NT2/D1 (cell line): ENCODE measurements around the gene SLIT3.

ENCODE experiments used
- SUZ12 ChIP-seq: IDR thresholded peaks from 2 replicates; pipeline ENCODE4 v1.6.1; 2011; ENCODE audit not compliant: insufficient read length, insufficient read depth; ENCODE audit errors: extremely low read depth
- YY1 ChIP-seq: IDR thresholded peaks from 2 replicates; pipeline ENCODE4 v1.6.1; 2011; ENCODE audit not compliant: insufficient read length, insufficient read depth
- ZNF274 ChIP-seq: IDR thresholded peaks from 2 replicates; pipeline ENCODE4 v1.6.1; 2011; ENCODE audit warnings: mild to moderate bottlenecking, low read depth, low read length

DNA sequence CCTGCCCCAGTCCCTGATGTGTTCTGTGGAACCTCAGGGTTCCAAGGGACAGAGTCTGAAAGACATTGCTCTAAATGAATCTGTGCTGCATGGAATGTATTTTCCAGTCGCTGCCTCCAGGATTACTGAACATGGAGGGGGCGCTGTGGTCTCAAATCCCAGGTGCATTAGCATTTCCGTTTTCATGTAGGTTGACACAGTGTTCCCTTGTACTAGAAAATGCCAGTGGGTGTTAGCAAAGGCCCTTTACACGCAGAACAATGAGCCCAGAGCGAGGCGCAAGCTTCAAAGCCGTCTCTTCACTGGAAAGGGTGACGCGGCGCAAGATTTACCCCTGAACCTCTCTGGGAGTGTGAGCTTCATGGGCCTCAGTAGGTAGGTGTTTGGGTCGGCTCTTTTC, 308.3 kb downstream of the SLIT3 start:
- no peak for TF ChIP-seq YY1
- TF ChIP-seq ZNF274 = no peak
- TF ChIP-seq SUZ12 = no peak
